DMS79 (cell line): ENCODE data around the gene POLR2E.

Experiments
- DNase-seq: peaks from one replicate; lab custom pipeline; 2025; lab: John Stamatoyannopoulos, UW

The POLR2E gene

DNA sequence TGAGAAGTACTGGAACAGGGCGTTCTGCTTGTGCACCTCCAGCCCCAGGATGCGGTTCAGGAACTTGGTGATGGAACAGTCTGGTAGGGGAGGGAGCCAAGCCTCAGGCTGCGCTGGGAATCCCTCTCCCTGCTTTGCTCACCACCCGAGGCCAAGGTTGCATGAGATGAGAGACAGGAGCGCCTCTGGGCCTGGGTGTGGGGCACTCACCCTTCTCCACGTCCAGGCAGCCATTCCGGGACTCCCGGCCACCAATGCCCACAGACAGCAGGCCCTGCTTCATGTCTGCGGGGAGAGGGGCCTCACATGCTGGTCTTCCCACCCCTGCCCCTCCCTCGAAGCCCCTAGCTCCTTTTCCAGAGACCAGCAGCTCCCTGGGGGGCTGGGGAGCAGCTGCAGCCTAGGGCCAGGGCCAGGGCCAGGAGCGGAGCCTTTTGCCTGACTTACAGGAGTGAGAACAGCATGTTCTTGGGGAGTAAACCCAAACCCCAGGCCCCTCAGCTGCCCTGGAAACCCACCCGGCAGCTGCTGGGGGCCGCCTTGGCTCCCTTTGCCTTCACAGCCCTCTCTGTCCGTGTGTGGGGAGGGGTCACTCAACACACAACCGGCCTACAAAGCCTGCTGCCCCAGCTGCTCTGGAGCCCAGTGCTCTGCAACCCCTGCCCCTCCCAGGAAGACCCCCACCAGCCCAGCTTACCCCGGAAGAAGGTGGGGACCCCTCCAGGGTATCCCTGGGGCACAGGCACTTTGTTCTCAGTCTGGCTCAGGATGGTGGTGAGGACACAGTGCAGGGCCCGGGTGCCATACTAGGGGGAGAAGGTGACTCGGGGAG, 15.8 kb upstream of the POLR2E start:
- no peak for DNase-seq

- DNase-seq: no peak
Observed at GRCh38 chr19:1109697-1110671, 14.8 kb upstream of the POLR2E start.

GRCh38 chr19:1109032-1109551, 13.9 kb upstream of the POLR2E start:
- no peak for DNase-seq

DNA sequence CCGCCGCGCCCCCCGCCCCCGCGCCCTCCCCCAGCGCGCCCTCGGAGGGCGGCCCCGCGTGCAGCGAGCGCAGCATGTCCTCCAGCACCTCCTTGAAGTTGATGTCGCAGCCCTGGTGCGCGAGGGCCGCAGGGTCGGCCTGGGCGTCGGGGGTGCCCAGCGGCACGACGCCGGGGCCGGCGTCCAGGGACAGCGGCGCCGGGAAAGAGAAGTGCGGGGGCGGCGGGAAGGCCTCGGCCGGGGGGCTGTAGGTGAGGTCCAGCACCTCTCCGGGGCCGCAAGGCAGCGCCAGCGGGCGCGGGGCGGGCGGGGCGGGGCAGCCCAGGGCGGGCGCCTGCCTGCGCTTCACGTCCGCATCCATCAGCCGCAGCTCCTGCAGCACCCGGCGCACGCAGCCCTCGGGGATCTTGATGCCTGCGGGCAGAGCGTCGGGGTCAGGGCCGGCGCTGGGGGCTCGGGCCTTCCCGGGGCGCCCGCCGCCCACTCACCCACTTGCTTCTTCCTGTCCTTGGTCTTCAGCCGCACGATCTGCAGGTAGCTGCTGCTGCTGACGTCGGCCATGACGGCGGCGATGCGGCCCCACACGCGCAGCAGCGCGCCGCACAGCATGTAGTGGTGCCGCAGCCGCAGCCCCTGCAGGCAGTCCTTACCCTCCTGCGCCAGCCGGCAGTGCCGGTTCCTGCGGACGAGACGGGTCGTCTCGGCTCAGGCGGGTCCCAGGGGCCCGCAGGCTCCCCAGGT, 13.3 kb upstream of the POLR2E start:
- no peak for DNase-seq

- no peak for DNase-seq
Observed at GRCh38 chr19:1107661-1108261, 12.6 kb upstream of the POLR2E start.

DNA sequence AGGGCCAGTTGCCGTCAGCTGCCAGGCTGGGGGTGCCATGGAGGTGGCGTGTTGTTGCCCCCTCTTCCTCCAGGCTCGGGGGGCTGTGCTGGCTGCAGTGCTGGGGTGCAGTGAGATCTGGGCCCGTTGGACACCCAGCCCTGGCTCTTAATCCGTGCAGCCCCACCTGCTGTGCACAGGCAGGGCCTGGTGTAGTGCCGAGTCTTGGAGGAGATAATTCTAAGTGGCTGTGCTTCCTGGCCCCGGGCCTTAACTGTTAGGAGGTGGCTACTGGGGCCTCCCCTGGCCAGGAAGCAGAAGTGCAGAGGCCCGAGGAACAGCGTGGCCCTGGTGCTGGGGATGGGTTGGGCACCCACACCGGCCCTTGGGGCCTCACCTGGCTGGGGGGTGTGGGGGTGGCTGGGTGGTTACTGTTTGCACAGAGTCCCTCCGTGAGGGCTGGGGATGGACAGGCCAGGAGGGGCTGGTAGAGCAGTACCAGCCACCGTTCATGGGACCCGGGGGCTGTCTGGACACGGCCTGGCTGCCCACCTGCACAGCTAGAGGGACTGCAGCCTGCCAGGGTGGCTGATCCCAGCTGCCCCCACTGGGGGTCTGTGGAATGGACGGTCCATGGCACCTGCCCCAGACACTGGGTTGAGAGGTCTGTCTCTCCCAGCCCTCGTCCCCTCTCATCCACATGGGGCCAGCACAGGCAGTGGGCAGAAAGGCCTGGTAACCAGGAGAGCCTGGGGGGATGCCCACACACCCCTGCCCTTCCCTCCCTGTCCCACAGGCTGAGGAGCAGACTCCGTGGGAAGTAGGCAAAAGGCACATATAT, 11.9 kb upstream of the POLR2E start:
- no peak for DNase-seq

GRCh38 chr19:1105873-1106840, 11.0 kb upstream of the POLR2E start:
- DNase-seq: no peak

DNA sequence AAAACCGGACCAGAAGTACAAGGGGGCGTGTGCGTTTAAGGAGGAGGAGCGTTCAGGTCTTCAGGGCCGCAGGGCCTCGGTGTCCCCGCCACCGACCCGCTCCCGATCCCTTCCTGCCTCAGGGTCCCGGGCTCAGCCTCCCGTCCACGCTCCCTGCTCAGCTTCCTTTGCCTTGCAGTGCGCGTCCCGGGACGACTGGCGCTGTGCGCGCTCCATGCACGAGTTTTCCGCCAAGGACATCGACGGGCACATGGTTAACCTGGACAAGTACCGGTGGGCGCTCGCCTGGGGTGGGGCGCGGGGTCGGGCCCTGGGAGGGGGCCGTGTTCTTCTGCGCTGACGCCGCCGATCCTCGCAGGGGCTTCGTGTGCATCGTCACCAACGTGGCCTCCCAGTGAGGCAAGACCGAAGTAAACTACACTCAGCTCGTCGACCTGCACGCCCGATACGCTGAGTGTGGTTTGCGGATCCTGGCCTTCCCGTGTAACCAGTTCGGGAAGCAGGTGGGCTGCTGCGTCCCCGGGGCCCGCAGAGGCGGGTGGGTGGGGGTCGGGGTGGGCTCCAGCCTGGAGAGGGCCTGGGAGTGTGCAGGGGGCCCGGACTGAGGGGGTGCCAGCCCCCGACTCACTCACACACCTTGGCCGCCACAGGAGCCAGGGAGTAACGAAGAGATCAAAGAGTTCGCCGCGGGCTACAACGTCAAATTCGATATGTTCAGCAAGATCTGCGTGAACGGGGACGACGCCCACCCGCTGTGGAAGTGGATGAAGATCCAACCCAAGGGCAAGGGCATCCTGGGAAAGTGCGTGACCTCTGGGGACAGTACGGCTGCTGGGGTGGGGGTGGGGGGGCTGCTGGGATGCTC, 10.1 kb upstream of the POLR2E start:
- DNase-seq: no peak

- peak; percentile 15 for DNase-seq
Observed at GRCh38 chr19:1104311-1105007, 9.3 kb upstream of the POLR2E start.

- peak; percentile 97 for DNase-seq
Observed at GRCh38 chr19:1103708-1104310, 8.6 kb upstream of the POLR2E start, which contains the start of gene GPX4. GPX4 (plus strand) TSS chr19:1103994; CDS start chr19:1104044, 50 bp downstream.

DNA sequence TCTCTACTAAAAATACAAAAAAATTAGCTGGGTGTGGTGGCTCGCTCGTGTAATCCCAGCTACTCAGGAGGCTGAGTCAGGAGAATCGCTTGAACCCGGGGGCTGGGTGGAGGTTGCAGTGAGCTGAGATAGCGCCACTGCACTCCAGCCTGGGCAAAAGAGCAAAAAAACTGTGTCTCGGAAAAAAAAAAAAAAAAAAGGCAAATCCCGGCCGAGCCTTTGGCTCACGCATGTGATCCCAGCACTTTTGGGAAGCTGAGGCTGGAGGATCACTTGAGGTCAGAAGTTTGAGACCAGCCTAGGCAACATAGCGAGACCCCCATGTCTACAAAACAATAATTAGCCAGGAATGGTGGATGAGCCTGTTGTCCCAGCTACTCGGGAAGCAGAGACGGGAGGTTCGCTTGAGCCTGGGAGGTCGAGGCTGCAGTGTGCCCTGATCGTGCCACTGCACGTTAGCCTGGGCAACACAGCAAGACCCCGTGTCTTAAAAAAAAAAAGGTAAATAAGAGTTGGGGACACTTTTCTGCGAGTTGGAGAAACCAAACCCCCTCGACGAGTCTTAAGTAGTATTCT, 8.0 kb upstream of the POLR2E start:
- DNase-seq: no peak

DNA sequence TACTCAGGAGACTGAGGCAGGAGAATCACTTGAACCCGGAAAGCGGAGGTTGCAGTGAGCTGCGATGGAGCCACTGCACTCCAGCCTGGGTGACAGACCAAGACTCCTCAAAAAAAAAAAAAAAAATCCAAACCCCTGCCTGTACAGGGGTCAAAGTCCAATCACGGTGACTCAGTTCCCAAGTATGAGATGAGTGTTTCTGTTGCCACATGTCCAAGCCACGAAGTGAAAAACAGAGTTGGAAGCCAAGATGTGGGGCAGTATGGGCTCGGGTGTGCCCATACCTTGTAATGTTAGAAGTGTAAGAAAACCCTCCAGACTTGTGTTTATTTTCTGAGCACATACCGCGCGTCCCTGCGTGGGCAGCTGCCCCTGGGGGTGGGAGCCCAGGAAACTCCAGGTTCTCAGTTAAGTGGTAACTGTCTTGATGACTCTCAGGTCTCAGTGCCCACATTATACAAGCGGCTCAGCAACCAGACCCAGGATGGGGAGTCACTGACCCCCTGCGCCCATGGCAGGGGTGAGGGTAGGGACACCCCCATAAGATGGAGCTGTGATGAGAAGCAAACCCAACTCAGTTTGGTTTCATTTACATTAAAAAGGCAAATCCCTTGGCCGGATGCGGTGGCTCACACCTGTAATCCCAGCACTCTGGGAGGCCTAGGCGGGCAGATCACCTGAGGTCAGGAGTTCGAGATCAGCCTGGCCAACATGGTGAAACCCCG, 7.4 kb upstream of the POLR2E start:
- no peak for DNase-seq

GRCh38 chr19:1101337-1101698, 6.1 kb upstream of the POLR2E start:
- no peak for DNase-seq

DNA sequence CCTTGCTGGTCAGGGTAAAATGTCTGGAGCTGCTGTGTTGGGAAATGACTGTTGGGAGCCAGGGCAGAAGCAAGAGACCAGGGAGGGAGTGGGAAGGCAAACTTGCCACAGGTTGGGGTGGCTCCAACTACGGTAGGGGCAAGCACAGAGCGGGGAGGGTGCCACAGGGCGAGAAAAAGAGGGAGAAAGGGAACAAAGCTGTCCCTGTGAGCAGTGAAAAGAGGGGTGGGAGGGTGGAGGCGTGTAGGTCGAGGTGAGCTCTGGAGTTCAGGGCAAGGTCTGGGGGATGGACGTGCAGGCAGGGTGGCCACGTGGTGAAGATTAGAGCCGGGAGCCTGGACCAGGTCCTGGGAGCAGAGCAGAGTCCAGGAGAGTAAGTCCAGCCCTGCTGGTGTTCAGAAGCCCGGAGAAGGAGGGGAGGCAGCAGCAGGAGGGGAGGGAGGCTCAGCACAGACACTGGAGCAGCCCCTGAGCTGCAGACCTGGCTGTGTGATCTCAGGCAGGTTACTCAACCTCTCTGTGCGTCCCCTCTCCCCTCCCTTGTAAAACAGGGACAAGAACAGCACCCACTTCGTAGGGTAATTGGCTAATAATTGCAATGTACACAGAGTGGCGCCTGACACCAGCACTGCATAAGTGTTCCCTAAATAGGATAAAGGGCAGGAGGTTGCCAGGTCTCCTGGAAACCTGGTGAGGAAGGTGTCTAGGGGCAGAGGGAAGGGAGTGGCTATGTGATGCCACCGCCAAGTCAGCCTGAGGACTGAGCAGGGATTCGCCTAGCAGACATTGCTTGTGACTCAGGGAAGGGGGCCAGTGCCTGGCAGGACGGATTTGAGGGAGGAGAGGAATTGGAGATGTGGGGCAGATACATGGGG, 3.2 kb upstream of the POLR2E start:
- DNase-seq: no peak

DNA sequence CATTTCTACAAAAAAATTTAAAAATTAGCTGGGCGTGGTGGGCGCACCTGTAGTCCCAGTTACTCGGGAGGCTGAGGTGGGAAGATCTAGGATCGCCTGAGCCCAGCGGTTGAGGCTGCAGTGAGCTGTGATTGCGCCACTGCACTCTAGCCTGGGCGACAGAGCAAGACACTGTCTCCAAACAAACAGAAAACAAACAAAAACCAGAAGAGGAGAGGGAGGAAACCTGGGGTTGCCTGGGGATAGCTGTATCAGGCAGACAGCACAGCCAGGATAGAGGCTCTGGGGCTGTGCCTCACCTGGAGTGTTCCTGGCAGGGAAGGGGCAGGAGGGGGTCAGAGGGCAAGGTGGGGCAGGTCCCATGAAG, 2.6 kb upstream of the POLR2E start:
- DNase-seq: no peak

DNA sequence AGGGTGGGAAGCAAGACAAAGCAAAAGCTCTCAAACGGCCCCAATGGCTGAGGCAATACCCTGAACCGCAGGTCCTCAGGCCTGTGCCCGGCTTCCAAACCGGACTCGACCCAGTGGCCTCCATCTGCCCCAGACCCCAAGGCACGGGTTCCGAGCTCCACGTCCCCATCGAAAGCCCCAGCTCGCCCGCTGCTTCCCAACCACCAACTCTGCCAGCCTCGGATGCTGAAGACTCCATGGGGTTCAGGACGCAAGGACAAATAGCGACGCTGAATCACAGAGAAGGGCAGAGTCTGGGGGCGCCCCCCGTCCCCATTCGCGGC, 559 bp downstream of the POLR2E start:
- DNase-seq: no peak
